ENCODE data around the gene RPL3.

DNA sequence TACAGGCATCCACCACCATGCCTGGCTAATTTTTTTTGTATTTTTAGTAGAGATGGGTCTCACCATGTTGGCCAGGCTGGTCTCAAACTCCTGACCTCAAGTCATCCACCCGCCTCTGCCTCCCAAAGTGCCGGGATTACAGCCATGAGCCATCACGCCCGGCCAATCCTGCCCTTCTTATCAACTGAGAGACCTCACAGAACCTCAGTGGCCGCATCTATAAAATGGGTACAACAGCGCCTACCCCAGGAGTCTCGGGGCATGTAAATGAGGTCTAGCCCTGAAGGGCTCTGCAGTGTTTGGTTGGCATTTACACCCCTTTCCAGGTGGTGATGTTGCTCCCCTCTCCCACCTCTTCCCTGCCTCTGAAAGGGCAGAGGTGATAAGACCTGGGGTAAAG lies 42.1 kb upstream of the RPL3 start:
- no peak for TF ChIP-seq EZH2 (IDR thresholded peaks at IDR 0.05; ENCODE audit: borderline replicate concordance, insufficient read depth, low read depth, low read length, poor library complexity, severe bottlenecking)
- TF ChIP-seq, protein P1, sequence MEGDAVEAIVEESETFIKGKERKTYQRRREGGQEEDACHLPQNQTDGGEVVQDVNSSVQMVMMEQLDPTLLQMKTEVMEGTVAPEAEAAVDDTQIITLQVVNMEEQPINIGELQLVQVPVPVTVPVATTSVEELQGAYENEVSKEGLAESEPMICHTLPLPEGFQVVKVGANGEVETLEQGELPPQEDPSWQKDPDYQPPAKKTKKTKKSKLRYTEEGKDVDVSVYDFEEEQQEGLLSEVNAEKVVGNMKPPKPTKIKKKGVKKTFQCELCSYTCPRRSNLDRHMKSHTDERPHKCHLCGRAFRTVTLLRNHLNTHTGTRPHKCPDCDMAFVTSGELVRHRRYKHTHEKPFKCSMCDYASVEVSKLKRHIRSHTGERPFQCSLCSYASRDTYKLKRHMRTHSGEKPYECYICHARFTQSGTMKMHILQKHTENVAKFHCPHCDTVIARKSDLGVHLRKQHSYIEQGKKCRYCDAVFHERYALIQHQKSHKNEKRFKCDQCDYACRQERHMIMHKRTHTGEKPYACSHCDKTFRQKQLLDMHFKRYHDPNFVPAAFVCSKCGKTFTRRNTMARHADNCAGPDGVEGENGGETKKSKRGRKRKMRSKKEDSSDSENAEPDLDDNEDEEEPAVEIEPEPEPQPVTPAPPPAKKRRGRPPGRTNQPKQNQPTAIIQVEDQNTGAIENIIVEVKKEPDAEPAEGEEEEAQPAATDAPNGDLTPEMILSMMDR (IDR thresholded peaks at IDR 0.05) = no peak

Measured in B cell (primary cell).